Measurements from ENCODE around the gene PRXL2A.

GRCh38 chr10:80394358-80394916, 13.9 kb upstream of the PRXL2A start:
- TF ChIP-seq POLR2A (IDR thresholded peaks at IDR 0.05) (no peak), CTCF (IDR thresholded peaks at IDR 0.05) (no peak)
